ENCODE measurements around the gene DENND1C.

Gene DENND1C

DNA sequence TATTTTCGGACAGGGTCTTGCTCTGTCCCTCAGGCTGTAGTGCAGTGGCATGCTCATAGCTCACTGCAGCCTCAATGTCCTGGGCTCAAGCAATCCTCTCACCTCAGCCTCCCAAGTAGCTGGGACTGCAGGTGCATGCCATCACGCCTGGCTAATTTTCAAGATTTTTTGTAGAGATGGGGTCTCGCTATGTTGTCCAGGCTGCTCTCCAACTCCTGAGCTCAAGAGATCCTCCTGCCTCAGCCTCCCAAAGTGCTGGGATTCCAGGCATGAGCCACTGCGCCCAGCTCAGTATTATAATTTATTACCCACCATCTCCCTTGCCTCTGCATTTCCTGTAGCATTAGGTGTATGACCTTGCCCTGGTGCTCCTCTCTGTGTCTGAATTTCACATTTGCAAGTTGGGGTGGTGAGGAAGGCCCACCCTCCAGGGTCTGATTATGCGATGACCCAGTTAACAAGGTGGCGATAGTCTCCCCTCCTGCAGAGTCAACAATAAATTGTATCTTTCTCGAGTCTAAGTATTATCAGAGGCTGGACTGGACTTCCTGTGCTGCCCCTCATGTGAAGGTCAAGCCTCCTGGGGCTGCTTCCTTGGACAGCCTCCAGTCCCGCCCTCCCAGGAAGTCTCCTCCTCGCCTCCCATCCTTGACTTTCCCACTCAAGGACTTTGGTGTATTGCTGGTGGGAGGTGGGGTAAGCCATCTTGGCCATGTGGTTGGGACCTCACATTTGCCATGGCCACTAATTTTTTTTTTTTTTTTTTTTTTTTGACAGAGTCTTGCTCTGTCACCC, 22.0 kb upstream of the DENND1C start:
- TF ChIP-seq, protein P1, sequence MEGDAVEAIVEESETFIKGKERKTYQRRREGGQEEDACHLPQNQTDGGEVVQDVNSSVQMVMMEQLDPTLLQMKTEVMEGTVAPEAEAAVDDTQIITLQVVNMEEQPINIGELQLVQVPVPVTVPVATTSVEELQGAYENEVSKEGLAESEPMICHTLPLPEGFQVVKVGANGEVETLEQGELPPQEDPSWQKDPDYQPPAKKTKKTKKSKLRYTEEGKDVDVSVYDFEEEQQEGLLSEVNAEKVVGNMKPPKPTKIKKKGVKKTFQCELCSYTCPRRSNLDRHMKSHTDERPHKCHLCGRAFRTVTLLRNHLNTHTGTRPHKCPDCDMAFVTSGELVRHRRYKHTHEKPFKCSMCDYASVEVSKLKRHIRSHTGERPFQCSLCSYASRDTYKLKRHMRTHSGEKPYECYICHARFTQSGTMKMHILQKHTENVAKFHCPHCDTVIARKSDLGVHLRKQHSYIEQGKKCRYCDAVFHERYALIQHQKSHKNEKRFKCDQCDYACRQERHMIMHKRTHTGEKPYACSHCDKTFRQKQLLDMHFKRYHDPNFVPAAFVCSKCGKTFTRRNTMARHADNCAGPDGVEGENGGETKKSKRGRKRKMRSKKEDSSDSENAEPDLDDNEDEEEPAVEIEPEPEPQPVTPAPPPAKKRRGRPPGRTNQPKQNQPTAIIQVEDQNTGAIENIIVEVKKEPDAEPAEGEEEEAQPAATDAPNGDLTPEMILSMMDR (IDR thresholded peaks at IDR 0.05; ENCODE audit: low read depth, low read length): no peak
- H3K4me3 ChIP-seq (replicated peaks in 1 of 2; ENCODE audit: low read depth in 2 of 2, low read length in 2 of 2): no peak overlapping the region
- DNase-seq (ENCODE audit: low read depth in 2 of 2): no peak

DNA sequence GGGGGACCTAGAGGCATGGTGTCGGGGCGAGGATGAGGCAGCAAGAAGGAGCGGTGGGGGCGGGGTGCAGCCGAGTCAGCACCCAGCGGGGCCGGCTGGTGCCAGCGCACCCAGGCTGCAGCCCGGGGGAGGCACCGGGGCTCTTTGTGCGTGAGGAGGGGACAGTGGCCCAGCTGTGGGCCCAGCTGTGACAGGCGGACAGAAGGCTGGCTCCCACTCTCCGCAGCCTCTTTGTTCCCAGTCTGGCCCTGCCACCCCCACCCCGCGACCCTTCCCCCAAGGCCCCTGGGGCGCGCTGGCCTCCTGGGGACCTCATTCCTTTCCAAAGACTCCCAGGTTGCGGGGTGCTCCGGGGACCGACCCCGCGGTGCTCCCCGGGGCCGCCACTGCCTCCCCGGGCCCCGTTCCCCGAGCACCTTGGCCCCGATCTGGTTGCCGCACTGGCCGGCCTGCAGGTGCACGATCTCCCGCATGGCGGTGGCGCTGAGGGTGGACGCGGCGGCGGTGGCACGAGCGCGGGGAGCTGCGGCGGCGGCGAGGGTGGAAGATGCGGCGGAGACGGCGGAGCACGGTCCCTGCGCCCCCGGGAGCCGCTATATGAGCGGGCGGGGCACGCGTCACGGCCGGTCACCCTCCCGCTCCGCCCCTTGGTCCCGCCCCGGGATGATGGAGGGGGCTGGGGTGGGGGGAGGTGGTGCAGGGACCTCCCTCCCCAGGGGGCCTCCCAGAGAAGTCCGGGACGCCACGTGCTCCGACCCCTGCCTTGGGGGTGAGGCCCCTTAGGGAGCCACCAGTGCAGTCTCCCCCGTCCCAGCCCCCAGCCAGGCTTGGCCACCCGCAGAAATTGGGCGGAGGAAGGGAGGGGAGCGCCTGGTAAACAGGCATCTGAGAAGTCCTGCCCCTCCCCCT, 20.4 kb upstream of the DENND1C start, which contains the start of gene TUBB4A:
TSS of gene TUBB4A (minus strand) at position 570 of the 909 bp plus-strand sequence. CDS start at position 473, 97 bp downstream.
- no peak for DNase-seq (ENCODE audit: low read depth in 2 of 2)
- TF ChIP-seq, protein P1 (IDR thresholded peaks at IDR 0.05; ENCODE audit: low read depth, low read length): no peak
- no peak within 1 kb of the TSS for H3K4me3 ChIP-seq (replicated peaks in 1 of 2; ENCODE audit: low read depth in 2 of 2, low read length in 2 of 2)

DNA sequence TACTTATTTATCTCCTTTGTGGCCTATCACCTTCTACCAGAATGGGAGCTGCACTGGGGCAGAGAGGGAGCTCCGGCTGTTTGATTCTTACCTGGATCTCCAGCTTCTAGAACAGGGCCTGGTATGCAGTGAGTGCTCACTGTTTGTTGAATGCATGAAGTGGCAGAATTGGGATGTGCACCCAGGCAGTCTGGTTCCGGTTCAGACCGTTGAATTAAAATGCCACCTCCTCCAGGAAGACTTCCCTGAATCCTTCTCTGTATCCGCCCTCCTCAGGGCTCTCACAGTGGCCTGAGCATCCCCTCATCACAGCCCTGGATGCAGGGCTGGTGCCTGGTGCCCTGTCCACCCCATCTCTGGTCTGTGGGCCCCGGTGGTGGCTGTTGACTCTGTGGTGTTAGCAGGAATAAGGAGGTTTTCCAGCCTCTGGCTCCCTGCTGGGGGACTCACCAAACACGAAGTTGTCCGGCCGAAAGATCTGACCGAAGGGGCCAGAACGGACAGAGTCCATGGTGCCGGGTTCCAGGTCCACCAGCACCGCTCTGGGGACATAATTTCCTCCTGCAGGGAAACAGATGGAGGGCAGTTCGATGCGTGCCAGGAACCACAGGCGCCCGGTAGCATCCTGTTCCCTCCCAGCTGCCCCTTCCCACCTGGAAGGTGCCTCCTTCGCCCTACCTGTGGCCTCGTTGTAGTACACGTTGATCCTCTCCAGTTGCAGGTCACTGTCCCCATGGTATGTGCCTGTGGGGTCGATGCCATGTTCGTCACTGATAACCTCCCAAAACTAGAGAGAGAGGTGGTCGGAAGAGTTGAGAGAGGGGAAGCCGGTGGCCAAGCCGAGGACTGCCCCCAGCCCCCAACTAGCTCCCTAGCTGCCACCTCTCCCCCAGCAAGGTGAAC, 19.5 kb upstream of the DENND1C start:
- no peak overlapping the region for H3K4me3 ChIP-seq (replicated peaks in 1 of 2; ENCODE audit: low read depth in 2 of 2, low read length in 2 of 2)
- TF ChIP-seq, protein P1 (IDR thresholded peaks at IDR 0.05; ENCODE audit: low read depth, low read length): no peak
- no peak for DNase-seq (ENCODE audit: low read depth in 2 of 2)

DNA sequence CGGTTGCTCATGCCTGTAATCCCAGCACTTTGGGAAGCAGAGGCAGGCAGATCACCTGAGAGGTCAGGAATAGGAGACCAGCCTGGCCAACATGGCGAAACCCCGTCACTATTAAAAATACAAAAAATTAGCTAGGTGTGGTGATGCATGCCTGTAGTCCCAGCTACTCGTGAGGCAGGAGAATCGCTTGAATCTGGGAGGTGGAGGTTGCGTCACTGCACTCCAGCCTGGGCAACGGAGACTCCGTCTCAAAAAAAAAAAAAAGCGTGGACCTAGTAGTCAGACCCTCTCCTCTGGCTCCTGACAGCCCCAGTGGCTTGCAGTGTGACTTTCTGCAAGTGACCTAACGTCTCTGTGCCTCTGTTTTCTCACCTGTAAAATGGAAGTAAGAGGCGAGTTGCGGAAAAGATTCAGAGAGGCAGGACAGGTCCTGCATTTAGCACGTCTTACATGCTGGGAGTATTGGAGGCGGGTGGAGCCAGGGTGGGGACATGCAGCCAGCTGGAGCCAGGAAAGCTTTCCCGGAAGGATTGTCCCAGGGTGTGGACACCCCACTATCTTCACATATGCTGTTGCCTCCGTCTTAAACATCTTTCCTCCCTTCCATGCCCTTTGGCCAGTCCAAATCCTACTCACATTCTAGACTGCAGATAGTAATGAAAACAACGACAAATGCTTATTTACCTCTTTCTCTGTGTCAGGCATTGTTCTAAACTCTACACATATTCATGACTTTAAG, 17.6 kb upstream of the DENND1C start:
- no peak overlapping the region for H3K4me3 ChIP-seq (replicated peaks in 1 of 2; ENCODE audit: low read depth in 2 of 2, low read length in 2 of 2)
- DNase-seq (ENCODE audit: low read depth in 2 of 2): no peak
- TF ChIP-seq, protein P1 (IDR thresholded peaks at IDR 0.05; ENCODE audit: low read depth, low read length): no peak

DNA sequence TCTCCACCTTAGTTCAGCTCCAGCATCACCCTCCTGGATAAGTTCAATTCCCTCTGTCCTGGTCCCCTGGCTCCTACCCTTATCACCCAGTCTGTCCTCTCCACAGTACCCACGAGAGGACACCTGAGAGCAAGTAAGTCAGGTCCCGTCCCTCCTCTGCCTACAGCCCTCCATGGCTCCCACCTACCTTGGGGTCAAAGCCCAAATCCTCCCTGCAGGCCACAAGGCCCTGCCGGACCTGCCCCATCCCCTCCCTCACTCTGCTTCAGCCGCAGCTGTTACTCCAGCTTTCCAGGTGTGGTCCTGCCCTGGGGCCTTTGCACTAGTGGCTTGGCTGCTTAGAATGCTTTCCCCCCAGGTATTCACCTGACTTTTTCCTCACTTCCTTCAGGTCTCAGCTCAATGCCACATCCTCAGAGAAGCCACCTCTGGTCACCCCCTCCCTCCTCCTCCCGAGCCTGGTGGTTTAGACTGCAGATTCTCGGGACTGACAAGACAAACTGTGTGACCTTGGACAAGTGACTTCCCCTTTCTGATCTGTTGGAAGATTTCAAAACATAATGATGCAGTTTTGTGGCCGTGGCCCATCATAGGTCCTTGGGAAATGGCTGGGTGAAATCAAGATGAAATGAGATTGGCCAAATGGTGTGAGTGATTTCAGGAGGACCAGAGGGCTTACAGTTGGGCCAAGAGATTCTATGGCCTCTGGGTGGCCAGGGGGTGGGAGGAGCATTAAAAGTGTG, 16.9 kb upstream of the DENND1C start:
- DNase-seq (ENCODE audit: low read depth in 2 of 2): no peak
- TF ChIP-seq, protein P1 (IDR thresholded peaks at IDR 0.05; ENCODE audit: low read depth, low read length): no peak
- H3K4me3 ChIP-seq (replicated peaks in 1 of 2; ENCODE audit: low read depth in 2 of 2, low read length in 2 of 2): no peak overlapping the region

All from cardiac fibroblast (primary cell).